ENCODE measurements around the gene SLC5A2.

The SLC5A2 gene

DNA sequence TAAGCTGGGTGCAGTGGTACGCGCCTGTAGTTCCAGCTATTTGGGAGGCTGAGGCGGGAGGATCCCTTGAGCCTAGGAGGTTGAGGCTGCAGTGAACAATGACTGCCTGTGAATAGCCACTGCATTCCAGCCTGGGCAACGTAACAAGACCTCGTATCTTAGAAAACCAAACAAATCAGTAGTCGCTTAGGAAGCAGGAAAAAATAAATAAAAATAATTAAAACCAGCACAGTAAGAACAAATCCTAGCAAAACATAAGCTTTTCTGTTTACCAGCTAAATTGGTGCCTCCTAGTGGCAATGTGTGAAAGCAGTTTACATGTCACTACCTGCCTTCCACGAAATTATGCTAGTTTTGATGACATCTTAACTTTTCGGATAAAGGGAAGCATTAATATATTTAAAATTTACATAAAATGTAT lies 22.3 kb upstream of the SLC5A2 start:
- no peak for DNase-seq

DNA sequence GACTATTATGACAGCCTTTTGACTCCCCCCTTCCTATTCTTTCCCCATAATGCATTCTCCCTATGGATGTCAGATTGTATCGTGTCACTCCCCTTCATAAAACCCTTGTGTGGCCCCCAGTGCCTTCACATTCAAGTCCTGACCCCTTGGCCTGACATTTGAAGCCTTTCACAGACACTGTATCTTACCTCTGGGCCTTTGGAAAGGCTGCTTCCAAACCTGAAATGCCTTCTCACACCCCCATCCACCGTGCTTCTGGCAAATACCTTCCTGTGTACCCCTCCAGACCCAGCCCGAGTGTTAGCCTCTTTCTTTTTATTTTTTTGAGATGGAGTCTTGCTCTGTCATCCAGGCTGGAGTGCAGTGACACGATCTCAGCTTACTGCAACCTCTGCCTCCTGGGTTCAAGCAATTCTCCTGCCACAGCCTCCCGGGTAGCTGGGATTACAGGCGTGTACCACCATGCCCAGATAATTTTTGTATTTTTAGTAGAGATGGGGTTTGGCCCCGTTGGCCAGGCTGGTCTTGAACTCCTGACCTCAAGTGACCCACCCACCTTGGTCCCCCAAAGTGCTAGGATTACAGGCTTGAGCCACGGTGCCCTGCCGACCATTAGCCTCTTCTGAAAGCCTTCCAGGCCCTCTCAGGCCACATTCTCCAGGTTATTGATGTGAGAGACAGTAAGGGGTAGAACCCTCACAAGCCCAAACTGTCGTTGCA lies 21.6 kb upstream of the SLC5A2 start:
- DNase-seq, result no peak

DNA sequence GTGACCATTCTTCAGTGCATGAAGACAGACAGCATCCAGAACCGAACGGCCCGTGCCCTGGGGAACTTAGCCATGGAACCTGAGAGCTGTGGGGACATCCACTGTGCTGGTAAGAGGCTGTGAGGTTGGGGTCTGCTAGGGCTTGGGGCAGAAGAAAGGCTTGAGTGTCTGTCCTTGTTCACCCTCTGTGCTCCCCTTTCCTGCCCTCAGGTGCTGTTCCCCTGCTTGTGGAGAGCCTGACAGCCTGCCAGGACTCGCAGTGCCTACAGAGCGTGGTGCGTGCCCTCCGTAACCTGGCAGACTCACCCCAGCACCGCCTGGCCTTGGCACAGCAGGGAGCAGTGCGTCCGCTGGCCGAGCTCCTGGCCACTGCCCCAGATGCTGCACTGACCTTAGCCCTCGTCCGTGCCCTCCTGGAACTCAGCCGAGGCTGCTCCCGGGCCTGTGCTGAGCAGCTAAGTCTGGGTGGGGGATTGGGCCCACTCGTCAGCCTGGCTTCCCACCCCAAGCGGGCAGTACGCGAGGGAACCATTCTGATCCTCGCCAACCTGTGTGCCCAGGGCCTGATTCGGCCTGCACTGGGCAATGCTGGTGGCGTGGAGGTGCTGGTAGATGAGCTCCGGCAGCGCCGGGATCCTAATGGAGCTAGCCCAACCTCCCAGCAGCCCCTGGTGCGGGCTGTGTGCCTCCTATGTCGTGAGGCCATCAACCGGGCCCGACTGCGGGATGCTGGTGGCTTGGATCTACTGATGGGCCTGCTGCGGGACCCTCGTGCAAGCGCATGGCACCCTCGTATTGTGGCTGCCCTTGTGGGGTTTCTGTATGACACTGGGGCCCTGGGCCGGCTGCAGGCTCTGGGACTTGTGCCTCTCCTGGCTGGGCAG lies 20.8 kb upstream of the SLC5A2 start:
- no peak for DNase-seq

DNA sequence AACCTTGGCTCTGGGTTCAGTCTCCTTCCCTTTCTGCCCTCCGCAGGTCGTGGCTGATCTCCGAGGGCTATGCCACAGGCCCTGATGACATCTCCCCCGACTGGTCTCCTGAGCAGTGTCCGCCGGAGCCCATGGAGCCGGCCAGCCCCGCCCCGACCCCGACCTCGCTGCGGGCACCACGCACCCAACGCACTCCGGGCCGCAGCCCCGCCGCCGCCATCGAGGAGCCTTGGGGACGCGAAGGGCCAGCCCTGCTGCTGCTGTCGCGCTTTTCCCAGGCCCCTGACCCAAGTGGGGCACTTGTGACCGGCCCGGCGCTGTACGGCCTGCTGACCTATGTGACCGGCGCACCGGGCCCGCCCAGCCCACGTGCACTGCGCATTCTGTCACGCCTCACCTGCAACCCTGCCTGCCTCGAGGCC lies 18.6 kb upstream of the SLC5A2 start:
- DNase-seq, result no peak

DNA sequence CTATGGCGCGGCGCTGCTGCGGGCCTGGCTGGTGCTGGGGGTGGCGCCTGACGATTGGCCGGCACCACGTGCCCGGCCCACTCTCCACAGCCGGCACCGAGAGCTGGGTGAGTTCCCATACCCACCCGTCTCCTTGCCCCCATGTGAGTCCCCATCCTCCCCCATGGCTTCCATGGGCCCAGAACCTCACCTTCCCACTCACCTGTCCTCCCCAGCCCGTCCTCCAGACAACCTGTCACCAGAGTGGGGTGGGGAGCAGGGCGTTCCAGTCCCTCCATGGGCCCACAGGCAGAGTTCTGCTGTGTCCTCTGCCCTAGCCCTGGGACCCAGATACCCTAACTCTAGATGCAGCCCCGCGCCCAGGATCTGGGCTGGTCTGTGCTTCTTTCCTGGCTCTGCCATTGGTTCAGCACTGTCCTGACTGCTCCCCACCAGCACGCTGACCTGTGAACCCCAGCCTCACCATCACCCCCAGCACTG lies 18.1 kb upstream of the SLC5A2 start:
- no peak for DNase-seq

DNA sequence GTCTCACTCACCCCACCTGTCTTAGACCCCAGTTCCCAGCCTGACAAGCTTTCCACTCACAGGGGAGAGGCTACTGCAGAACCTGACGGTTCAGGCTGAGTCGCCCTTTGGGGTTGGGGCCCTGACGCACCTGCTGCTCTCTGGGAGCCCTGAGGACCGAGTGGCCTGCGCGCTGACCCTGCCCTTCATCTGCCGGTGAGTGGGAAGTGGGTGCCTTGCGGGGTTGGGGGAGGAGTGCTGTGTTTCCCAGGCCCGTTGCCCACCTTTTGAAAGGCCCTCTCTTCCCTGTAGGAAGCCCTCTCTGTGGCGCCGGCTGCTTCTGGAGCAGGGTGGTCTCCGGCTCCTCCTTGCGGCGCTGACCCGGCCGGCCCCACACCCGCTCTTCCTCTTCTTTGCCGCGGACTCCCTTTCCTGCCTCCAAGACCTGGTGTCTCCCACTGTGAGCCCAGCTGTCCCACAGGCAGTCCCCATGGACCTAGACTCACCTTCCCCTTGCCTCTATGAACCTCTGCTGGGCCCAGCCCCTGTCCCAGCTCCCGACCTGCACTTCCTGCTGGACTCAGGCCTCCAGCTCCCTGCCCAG lies 17.0 kb upstream of the SLC5A2 start:
- no peak for DNase-seq

DNA sequence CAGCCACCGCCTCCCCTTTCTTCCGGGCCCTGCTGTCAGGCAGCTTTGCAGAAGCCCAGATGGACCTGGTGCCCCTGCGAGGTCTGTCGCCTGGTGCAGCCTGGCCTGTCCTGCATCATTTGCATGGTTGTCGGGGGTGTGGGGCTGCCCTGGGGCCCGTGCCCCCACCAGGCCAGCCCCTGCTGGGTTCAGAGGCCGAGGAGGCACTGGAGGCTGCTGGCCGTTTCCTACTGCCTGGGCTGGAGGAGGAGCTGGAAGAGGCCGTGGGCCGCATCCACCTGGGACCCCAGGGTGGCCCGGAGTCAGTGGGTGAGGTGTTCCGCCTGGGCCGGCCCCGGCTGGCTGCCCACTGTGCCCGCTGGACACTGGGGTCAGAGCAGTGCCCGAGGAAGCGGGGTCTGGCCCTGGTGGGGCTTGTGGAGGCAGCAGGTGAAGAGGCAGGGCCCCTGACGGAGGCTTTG lies 16.5 kb upstream of the SLC5A2 start:
- no peak for DNase-seq

DNA sequence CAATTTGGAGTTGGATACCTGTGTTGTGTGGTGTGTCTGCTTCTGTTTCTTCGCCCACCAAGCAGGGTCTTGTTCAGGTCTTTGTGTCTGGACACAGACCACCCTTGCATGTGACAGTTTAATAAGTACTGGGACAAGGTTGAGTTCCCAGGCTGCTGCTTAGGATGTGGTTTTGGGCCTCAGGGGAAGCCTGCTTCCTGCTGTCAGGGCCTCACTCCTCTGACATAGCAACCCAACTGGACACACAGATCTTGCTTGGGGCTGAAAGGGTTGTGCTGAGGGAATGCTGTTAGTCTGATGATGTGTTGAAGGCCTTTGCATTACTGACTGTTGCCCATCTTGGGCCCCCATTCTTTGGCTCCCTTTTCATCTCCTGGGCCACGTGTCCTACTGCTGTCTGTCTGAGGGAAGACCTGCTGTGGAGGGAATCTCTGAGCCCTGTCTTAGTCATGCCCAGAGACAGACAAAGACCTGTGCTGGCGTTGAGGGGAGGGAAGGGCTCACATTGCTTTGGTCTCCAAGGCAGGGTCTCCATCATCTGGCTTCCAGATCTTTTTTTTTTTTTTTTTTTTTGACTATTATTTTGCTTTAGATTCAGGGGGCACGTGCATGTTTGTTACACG lies 15.7 kb upstream of the SLC5A2 start:
- no peak for DNase-seq

DNA sequence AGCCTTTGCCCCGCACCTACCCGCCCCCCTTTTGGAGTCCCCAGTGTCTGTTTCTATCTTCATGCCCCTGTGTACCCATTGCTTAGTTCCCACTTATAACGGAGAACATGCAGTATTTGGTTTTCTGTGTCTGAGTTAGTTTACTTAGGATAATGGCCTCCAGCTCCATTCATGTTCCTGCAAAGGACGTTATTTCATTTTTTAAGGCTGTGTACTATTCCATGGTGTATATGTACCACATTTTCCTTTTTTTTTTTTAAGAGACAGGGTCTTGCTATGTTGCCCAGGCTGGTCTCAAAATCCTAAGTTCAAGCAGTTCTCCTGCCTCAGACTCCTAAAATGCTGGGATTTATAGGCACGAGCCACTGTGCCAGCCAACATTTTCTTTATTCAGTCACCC lies 15.1 kb upstream of the SLC5A2 start:
- no peak for DNase-seq

DNA sequence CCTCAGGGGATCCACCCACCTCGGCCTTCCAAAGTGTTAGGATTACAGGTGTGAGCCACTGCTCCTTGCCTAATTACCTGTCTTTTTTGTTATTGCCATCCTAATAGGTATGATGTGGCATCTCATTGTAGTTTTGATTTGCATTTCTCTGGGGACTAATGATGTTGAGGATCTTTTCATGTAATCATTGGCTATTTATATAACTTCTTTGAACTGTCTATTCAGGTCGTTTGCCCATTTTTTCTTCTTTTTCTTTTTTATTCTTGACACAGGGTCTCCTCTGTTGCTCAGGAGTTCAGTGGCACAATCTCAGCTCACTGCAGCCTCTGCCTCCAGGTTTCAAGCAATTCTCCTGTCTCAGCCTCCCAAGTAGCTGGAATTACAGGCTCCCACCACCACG lies 12.3 kb upstream of the SLC5A2 start:
- no peak for DNase-seq

DNA sequence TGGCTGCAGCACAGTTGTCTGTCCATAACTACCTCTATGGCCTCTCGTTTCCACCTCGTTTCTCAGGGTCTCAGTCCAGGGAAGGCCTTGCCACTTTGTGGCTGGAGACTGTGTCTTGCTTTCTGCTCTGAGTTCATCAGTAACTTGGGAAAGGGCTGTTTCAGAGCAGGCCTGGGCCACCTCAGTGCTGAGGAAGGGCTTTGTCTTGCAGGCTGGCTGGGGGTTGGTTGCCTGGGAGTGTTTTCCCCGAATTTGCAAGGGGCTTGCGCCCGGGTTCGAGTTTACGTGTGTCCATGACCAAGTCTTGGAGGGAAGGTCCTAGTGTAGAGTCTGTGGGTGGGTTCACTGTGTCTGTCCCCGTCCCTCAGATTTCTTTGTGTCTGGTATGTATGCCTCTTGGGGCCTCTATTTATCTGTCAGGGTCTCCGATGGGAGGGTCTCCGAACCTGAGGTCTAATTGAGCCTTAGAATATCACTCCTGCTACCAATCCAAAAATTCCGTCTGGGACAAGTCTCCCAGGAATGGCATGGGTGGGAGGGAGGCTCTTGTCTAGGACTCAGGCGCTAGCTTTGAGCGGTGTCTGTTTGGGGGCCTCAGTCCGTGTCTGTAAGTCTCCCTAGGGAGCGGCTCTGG lies 11.6 kb upstream of the SLC5A2 start:
- no peak for DNase-seq

DNA sequence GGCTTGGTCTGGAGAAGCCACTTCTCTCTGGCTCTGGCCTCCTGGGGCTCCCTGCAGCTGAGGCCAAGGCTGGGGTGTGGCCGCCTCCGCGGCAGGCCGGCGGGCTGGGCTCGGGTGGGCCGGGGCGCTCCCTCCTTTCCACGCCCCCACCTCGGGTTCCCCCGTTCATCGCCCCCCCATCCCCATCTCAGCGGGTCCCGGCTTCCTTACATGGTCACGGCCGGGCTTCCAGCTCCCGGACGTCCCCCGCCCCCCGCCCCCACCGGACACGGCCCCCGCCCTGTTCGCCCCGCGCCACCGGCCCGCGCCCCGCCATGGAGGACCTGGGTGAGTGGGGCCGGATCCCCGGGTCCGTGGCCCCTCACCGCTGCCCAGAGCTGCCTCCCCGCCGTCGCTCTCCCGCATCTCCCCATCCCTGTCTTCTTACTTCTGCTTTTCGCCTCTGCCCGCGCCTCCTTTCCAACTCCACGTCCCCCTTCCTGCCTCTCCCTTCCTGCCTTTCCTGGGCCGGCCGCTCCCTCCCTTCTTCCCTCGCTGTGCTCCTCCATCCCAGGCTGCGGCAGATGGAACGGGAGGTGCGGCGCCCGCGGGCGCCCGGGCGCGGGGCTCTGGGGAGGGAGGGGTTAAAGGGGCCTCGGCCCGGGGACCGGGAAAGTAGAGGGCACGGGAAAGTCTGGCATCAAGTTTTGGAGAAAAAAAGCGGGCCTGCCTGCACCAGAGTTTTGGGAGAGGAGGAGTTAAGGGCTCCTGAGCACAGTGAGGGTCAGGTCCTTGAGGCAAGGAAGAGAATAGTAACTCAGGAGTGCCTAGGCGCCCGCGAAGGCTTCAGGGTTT lies 10.8 kb upstream of the SLC5A2 start, which contains the start of gene TGFB1I1:
TGFB1I1 (plus strand) TSS at position 278 of the 834 bp plus-strand sequence; CDS start at position 315, 37 bp downstream.
- no peak for DNase-seq

DNA sequence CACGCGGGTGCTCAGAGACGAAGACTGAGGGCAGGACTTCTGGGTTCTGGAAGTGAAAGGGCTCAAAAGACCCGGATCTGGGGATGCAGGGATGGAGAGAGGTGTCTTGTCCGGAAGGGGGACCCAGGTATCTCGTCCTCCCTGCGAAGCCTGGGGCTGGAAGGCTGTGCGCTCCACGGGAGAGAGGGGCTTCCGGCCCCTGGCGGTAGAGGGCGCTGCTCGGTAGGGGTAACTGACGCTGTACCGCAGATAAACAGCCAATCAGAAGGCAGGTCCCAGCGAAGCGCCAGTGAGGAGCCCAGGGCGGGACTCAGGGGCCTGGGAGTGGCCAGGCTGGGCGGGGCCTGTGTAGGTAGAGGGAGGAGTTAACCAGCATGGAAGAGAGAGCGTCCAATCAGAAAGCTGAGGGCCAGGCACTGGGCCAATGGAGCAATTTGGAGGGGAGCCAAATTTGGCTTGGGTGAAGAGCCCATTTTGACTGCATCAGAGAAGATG lies 10.2 kb upstream of the SLC5A2 start:
- DNase-seq, result peak; percentile 74

DNA sequence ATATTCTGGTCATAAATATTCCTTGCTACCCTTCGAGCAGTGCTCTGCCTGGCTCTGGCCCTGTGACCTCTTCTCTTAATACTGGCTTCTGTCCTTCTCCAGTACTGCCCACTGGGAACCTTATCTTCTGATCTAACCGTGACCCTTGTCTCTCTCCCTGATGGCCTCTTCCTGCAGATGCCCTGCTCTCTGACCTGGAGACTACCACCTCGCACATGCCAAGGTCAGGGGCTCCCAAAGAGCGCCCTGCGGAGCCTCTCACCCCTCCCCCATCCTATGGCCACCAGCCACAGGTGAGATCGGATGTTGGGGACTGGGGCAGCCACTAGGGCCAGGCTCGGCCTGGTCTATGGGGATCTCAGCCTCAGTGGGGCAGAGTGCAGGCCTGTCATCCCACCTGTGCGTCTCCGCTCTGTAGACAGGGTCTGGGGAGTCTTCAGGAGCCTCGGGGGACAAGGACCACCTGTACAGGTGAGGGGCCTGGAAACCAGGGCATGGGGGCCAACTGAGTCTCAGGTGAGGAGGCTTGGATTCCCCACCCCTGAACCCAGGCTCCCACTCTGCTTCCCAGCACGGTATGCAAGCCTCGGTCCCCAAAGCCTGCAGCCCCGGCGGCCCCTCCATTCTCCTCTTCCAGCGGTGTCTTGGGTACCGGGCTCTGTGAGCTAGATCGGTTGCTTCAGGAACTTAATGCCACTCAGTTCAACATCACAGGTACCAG lies 9.5 kb upstream of the SLC5A2 start:
- DNase-seq, result no peak

DNA sequence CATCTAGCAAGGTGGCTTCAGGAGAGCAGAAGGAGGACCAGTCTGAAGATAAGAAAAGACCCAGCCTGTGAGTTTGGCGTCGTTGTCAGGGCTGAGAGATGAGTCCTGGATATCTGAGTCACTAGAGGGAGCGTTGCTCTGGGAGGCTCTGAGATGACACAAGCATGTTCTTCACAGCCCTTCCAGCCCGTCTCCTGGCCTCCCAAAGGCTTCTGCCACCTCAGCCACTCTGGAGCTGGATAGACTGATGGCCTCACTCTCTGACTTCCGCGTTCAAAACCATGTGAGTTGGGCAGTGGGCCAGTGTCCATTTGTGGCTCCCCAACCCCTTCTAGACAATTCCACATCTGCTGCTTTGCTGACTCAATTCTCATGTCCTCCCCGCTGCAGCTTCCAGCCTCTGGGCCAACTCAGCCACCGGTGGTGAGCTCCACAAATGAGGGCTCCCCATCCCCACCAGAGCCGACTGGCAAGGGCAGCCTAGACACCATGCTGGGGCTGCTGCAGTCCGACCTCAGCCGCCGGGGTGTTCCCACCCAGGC lies 8.7 kb upstream of the SLC5A2 start:
- no peak for DNase-seq

DNA sequence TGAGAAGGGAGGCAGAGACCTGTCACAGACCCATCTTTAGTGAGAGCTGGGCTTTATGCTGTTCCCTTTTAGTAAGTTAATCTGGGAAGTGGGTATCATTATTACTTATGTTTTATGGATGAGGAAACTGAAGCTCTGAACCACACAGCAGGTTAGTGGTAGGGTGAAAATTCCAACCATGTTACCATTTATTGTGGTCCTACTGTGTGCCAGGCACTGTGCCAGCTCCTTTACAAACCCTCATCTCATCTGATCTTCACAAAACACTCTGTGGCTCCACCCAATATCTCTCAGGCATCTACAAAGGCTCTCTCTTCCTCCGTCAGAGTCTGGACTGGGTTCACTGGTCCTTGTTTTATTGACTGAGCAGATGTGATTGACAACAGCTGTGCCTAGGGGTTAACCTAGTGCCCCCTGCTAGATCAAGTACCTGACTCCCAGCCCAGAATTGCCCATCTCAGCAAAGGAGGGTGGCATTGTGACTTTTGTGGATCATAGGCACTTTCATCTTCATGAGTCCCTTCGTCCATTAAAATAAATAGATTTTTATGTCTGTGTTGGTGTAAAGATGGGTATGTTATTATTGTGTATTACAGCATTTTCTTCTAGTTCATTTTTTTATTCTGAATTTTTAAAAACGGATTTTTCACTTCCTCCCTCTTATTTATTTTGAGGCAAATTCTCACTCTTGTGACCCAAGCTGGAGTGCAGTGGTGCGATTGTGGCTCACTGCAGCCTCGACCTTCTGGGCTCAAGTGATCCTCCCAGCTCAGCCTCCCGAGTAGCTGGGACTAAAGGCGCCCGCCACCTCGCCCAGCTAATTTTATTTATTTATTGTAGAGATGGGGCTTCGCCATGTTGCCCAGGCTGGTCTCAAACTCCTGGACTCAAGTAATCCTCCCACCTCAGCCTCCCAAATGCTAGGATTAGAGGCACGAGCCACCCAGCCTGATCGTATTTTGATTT lies 7.9 kb upstream of the SLC5A2 start:
- no peak for DNase-seq

DNA sequence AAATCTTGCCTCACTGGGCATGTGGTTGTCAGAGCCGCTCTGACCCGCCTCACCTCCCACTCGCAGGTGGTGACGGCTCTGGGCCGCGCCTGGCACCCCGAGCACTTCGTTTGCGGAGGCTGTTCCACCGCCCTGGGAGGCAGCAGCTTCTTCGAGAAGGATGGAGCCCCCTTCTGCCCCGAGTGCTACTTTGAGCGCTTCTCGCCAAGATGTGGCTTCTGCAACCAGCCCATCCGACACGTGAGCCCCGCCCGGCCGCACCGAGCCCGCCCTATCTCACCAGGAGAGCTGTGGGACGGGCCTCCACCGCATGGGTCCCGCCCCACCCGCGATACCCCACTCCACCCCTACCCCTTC lies 7.0 kb upstream of the SLC5A2 start:
- no peak for DNase-seq

DNA sequence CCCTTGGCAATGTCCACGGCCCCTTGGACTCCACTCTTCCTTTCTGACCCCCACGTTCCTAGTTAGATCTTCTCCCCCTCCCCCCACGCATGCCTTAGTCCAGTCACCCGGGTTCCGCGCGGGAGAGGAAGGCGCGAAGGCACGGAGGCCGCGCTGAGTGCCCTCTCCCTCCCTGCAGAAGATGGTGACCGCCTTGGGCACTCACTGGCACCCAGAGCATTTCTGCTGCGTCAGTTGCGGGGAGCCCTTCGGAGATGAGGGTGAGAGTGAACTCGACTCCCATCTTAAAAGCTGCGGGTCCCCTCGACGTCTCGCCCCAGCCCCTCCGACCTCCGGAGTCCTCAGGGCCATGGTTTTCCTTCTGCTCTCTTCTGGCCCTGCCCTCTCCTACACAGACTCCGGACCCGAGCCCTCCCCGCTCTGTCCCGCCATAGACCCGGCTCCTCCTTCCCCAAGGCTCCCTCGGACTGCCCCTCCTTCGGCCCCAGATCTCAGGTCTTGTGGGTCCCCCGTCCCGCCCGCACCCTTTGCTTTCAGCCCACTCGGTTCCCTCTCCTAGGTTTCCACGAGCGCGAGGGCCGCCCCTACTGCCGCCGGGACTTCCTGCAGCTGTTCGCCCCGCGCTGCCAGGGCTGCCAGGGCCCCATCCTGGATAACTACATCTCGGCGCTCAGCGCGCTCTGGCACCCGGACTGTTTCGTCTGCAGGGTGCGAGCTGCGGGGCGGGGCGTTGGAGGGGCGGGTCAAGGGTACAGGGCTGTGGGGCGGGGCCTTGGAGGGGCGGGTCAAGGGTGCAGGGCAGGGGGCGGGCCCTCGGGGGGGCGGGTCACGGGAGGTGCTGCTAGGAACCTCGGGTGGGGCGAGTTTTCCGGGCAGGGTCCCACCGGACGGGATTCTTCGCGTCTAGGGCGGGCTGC lies 6.4 kb upstream of the SLC5A2 start:
- DNase-seq, result no peak

Data from NCI-H774 (cell line).